Inferior parietal cortex (tissue), 1 donor: ENCODE measurements around the gene MED12L.
"Not testable (repeated sequence)": the region's sequence is repeated elsewhere in the genome, so short reads cannot be mapped to it uniquely, and the experiment has no call there.

Experiments used
- DNase-seq: peaks from one replicate; pipeline ENCODE4 v3.0.0-alpha.2; 2016; ENCODE audit errors: extremely low spot score

MED12L gene

GRCh38 chr3:151144016-151144415 lies 58.6 kb downstream of the MED12L start:
- DNase-seq, result no peak

GRCh38 chr3:151144760-151145159 lies 59.3 kb downstream of the MED12L start:
- DNase-seq, result no peak

GRCh38 chr3:151145713-151146070 lies 60.2 kb downstream of the MED12L start:
- DNase-seq, result no peak

- DNase-seq, result peak; percentile 92
These were observed 60.7 kb downstream of the MED12L start for GRCh38 chr3:151146071-151146730.

GRCh38 chr3:151146731-151147091 lies 61.2 kb downstream of the MED12L start:
- no peak for DNase-seq

- DNase-seq, result no peak
These were observed 61.8 kb downstream of the MED12L start for GRCh38 chr3:151147299-151147698.

- DNase-seq, result no peak
These were observed 67.1 kb downstream of the MED12L start for GRCh38 chr3:151152455-151153079.

- no peak for DNase-seq
These were observed 69.1 kb downstream of the MED12L start for GRCh38 chr3:151154566-151154965.

GRCh38 chr3:151155409-151156128 lies 70.1 kb downstream of the MED12L start:
- DNase-seq, result no peak

- peak; percentile 52 for DNase-seq
These were observed 71.3 kb downstream of the MED12L start for GRCh38 chr3:151156618-151157216.

GRCh38 chr3:151159806-151160205 lies 74.3 kb downstream of the MED12L start:
- no peak for DNase-seq

- no peak for DNase-seq
These were observed 79.8 kb downstream of the MED12L start for GRCh38 chr3:151165226-151165625.

- DNase-seq, result no peak
These were observed 80.7 kb downstream of the MED12L start for GRCh38 chr3:151166161-151166560.

GRCh38 chr3:151168269-151169094 lies 83.0 kb downstream of the MED12L start:
- DNase-seq, result peak; percentile 67

GRCh38 chr3:151169262-151169947 lies 83.9 kb downstream of the MED12L start:
- no peak for DNase-seq

- DNase-seq, result not testable (repeated sequence)
These were observed 84.7 kb downstream of the MED12L start for GRCh38 chr3:151169948-151170679.

GRCh38 chr3:151171145-151171757 lies 85.8 kb downstream of the MED12L start:
- no peak for DNase-seq

GRCh38 chr3:151174351-151174750 lies 88.9 kb downstream of the MED12L start:
- no peak for DNase-seq

- DNase-seq, result no peak
These were observed 90.5 kb downstream of the MED12L start for GRCh38 chr3:151175952-151176351.

- no peak for DNase-seq
These were observed 92.9 kb downstream of the MED12L start for GRCh38 chr3:151178208-151178845.
